ENCODE data around the gene POPDC2. TPM values are rescaled to one million over a fixed set of nuclear protein-coding genes. Genes with fewer than 3 reads are reported as not detected.

POPDC2 gene
- total and polyA plus RNA-seq, 7 donors = 30.7 to 205 (median 137) TPM

- WGBS, 3 donors = 82 to 92% (median 84%) methylated on average over 15 to 18 of the region's 18 CpGs
- DNase-seq (no peak), ATAC-seq (no peak)
- H3K9me3 ChIP-seq = no peaks in the 10 kb centered on the region
- no peak overlapping the region for H3K4me3 ChIP-seq
- intact Hi-C loops (cut with DNase I) = loop anchor here in 1 of 2 donors (10.0 kb wide), 1 partner anchor 179 kb away; the partner anchor contains the start of gene TIMMDC1
- H3K4me1 ChIP-seq = peaks cover 24% of the 10 kb centered on the region
- H3K36me3 ChIP-seq (ENCODE audit: insufficient read depth in 1 of 2, low read depth in 1 of 2) = peaks cover 0 to 62% of the 10 kb centered on the region in 2 donors
- H3K27ac ChIP-seq = no peak overlapping the region
- no peak for TF ChIP-seq CTCF (IDR thresholded peaks at IDR 0.05)
- no peaks in the 10 kb centered on the region for H3K27me3 ChIP-seq (ENCODE audit: insufficient read depth in 3 of 3, low read length in 2 of 3)
These were observed 13.5 kb upstream of the POPDC2 start for GRCh38 chr3:119673875-119674274.

DNA sequence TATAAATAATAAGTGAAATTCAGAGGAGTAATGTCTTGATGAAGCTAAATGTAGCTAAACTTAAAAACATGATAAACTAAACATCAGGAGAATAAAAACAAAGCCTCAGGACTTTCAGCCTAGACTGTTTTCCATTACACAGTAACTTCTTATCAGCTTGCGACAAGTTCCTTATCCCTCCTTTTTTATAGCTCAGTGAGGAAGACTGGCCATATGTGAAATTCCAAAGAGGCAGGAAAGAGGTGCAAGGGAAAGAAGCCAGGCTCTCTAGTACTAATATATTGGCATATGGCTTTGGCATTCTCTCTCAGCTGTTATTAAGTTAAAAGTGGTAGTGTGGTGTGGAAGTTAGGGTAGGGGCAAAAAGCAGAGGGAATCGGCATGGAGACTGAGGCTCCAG lies 12.4 kb upstream of the POPDC2 start:
- H3K27me3 ChIP-seq (ENCODE audit: insufficient read depth in 3 of 3, low read length in 2 of 3) = no peaks in the 10 kb centered on the region
- ATAC-seq (no peak), DNase-seq (no peak)
- H3K4me1 ChIP-seq = peaks cover 22% of the 10 kb centered on the region
- 87 to 95% (median 92%) methylated on average over 2 of the region's 2 CpGs for WGBS, 3 donors
- no peak overlapping the region for H3K4me3 ChIP-seq
- no peak for TF ChIP-seq CTCF (IDR thresholded peaks at IDR 0.05)
- H3K36me3 ChIP-seq (ENCODE audit: insufficient read depth in 1 of 2, low read depth in 1 of 2) = peaks cover 0 to 73% of the 10 kb centered on the region in 2 donors
- H3K27ac ChIP-seq = no peak overlapping the region
- H3K9me3 ChIP-seq = no peaks in the 10 kb centered on the region
- intact Hi-C loops (cut with DNase I) = loop anchor here in 1 of 2 donors (10.0 kb wide), 1 partner anchor 178 kb away; the partner anchor contains the start of gene TIMMDC1

DNA sequence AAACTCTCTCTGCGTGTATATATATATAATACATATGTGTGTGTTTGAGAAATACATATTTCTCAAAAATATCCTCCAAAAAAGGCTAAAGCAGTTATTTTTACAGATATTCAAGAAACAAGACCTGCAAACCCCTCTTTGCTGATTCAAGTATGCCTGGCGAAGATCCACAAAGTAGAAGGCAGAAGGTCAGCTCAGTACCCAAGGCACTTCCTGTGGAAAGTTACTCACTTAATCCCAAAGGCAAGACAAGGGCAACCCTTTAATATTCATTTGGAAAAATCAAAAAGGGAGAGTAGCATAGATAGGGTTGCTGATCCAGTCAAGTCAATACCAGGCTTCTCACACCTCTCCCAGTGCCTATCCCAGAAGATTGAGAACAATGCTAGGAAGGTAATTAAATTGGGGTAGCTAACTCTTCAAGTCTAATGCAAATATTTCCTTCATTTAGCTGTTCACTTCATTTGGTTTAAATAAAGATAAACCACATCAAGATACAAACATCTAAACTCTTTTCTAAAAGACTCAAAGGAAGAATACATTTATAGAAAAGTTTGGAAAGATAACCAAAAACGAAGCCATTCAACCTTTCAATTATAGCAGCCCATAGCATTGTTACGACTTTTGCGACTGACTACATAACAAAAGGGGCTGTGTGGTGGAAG lies 9.6 kb upstream of the POPDC2 start:
- no peak for TF ChIP-seq CTCF (IDR thresholded peaks at IDR 0.05)
- H3K4me1 ChIP-seq = peaks cover 24% of the 10 kb centered on the region
- H3K4me3 ChIP-seq = no peak overlapping the region
- DNase-seq (no peak), ATAC-seq (no peak)
- no peaks in the 10 kb centered on the region for H3K9me3 ChIP-seq
- intact Hi-C loops (cut with DNase I) = loop anchor here in 1 of 2 donors (10.0 kb wide), 1 partner anchor 175 kb away; the partner anchor contains the start of gene TIMMDC1
- no peaks in the 10 kb centered on the region for H3K27me3 ChIP-seq (ENCODE audit: insufficient read depth in 3 of 3, low read length in 2 of 3)
- peak overlapping the region; percentile 30 for H3K27ac ChIP-seq
- peaks cover 0 to 71% of the 10 kb centered on the region in 2 donors for H3K36me3 ChIP-seq (ENCODE audit: insufficient read depth in 1 of 2, low read depth in 1 of 2)
- 91 to 94% (median 93%) methylated on average over 5 of the region's 5 CpGs for WGBS, 3 donors

DNA sequence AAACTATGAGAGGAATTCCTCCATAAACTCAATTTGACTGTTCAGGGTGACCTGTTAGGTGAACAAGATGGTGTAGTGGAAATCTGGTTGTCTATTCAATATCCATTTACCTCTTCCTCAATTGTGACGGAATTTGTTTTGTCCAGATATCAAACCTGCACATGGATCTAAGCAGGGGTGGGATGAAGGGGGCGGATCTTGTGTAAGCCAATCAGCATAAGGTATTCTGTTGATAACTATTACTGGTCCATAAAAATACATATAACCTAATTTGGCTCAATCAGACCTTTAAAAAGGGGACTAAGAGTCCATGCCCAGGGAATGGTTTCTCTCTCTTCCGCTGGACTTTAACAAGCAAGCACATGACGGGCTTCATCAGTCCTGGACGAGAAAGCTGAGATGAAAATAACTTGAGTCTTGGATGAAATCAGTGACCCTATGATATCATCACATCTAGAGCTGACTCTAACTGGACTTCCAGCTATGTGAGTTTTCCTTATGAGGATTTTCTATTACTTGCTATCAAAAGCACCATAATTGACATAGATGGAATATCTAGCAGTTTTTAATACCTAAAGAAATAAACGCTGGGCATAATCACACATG lies 5.7 kb upstream of the POPDC2 start:
- intact Hi-C loops (cut with DNase I) = no loop called here
- Histone ChIP-seq H3K27me3 (ENCODE audit: insufficient read depth in 3 of 3, low read length in 2 of 3) (no peaks in the 10 kb centered on the region), H3K27ac (peak overlapping the region; percentile 97), H3K4me3 (peak overlapping the region; percentile 23), H3K36me3 (ENCODE audit: insufficient read depth in 1 of 2, low read depth in 1 of 2) (peaks cover 0 to 31% of the 10 kb centered on the region in 2 donors), H3K9me3 (no peaks in the 10 kb centered on the region), H3K4me1 (peaks cover 54% of the 10 kb centered on the region)
- DNase-seq (no peak), ATAC-seq (peak in 2 of 4 donors; percentile 18 to 35)
- 60 to 77% (median 61%) methylated on average over 6 of the region's 6 CpGs for WGBS, 3 donors
- TF ChIP-seq CTCF (IDR thresholded peaks at IDR 0.05) = no peak
